IPS DF 6.9 (cell line): Measurements from ENCODE around the gene UVSSA.
"Not testable (repeated sequence)": the region's sequence is repeated elsewhere in the genome, so short reads cannot be mapped to it uniquely, and the experiment has no call there.

Experiments used
- DNase-seq: peaks from one replicate; pipeline ENCODE4 v3.0.0-alpha.2; 2013; ENCODE audit warnings: low read depth, low spot score
- H3K27ac ChIP-seq: one replicate; pipeline ENCODE4 v1.5.1; 2013; ENCODE audit warnings: low read length, control low read depth
- H3K27me3 ChIP-seq: 2 replicates; pipeline ENCODE4 v1.6.1; 2013; ENCODE audit warnings: mild to moderate bottlenecking, low read length; ENCODE audit not compliant: control insufficient read depth, insufficient read depth
- H3K36me3 ChIP-seq: 2 replicates; pipeline ENCODE4 v1.6.1; 2013; ENCODE audit warnings: low read length; ENCODE audit not compliant: control insufficient read depth, insufficient read depth
- H3K4me1 ChIP-seq: 2 replicates; pipeline ENCODE4 v1.6.1; 2013; ENCODE audit warnings: low read length; ENCODE audit not compliant: control insufficient read depth, insufficient read depth
- H3K4me3 ChIP-seq: 2 replicates; pipeline ENCODE4 v1.5.1; 2013; ENCODE audit warnings: mild to moderate bottlenecking, low read length
- H3K9me3 ChIP-seq: 2 replicates; pipeline ENCODE4 v1.6.1; 2013; ENCODE audit warnings: low read length, inconsistent platforms; ENCODE audit not compliant: control insufficient read depth, insufficient read depth
- WGBS: extraction: QIAGEN DNeasy Blood & Tissue Kit; methylation state at CpG from one replicate; pipeline ENCODE4 v1.1.7; 2013; ENCODE audit warnings: mixed read lengths, missing lambda C conversion rate; ENCODE audit not compliant: insufficient read length, insufficient coverage; 5-methylcytosine and 5-hydroxymethylcytosine counted together

UVSSA gene

DNA sequence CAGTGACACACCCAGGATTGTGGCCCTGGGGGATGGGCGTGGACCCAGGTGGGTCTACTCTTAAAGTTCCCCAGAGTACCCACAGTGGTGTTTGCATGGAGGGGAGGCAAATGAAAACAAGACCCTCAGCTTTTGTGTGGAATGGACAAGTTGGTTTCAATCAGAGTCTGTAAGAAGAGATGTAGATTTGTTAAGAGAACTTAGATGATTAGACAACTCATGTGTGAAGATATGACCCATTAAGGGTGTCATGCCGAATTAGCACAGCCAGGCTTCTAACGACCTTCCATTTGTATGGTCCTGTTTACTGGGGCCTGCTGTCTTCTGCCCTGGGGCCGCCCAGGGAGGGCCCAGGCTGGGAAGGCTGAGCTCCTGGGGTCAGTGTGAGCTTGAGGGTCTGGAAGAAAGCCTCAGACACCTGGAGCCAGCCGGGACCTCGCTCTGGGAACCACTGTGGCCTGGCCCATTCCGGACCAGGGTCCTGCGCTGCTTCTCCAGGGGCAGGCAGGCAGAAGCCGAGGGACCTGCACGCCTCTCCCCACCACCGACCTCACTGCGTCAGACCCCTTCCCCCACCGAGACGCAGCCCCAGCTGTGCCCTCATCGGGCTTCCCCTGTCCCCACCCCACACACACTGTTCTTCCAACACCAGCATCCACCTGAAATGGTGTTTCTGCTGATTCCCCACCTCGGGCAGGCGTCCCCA is 20.4 kb downstream of the UVSSA start:
- Histone ChIP-seq H3K4me1 (no peaks in the 10 kb centered on the region), H3K27me3 (no peaks in the 10 kb centered on the region), H3K36me3 (peaks cover 8% of the 10 kb centered on the region; the same call in 1 of the 2 replicates), H3K27ac (no peak overlapping the region), H3K4me3 (no peak overlapping the region), H3K9me3 (no peaks in the 10 kb centered on the region)
- WGBS = no CpG with 5 or more reads among the region's 17 CpGs
- no peak for DNase-seq

DNA sequence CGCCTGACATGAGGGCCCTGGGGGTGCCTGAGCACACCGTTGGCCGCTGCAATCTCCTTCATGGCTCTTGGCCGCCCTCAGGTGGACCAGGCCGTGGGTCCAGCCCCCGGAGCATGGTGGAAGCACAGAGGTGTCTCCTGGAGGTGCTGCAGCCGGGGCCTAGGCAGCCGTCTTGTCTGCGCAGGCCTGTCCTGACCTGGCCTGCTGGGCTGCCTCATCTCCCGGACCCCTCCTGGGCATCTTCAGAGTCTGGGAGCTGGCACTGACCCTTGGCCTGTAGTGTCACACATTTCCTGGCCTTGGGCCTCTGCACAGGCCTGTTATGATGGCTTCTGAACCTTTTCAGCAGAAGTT is 20.9 kb downstream of the UVSSA start:
- Histone ChIP-seq H3K27me3 (no peaks in the 10 kb centered on the region), H3K36me3 (peaks cover 11% of the 10 kb centered on the region; the same call in 1 of the 2 replicates), H3K27ac (no peak overlapping the region), H3K4me3 (no peak overlapping the region), H3K9me3 (no peaks in the 10 kb centered on the region), H3K4me1 (no peaks in the 10 kb centered on the region)
- no peak for DNase-seq
- no CpG with 5 or more reads among the region's 10 CpGs for WGBS

DNA sequence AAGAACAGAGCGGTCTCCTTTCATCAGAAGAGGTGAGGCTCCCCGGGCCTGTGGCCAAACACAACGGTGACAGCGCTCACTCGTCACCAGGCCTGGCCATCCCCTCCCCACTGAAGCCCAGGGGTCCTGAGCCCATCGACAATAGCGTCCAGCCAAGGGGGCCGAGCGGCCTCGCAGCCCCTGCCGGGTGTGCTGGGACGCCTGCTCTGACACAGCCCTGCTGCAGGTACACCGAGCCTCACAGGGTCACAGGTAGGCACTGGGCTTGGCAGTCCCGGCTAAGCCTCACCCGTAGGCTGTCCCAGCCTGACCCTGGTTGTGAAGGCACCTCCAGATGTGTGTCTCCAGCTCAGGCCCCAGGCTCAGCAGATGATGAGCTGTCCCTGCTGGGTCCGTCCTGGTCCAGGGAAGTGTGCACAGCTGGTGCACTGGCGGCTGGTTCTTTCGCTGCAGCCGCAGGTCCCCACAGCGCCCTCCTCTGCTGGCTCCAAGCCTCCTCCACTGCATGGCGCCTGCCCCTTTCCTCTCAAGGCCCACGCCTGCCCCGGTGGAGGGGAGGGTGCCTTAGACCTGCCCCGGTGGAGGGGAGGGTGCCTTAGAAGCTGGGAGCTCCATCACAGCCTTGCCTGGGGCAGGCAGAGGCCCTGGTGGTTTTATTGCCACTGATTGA is 21.5 kb downstream of the UVSSA start:
- no peak for DNase-seq
- no peaks in the 10 kb centered on the region for H3K9me3 ChIP-seq
- no peaks in the 10 kb centered on the region for H3K27me3 ChIP-seq
- no peaks in the 10 kb centered on the region for H3K4me1 ChIP-seq
- H3K27ac ChIP-seq = no peak overlapping the region
- no peak overlapping the region for H3K4me3 ChIP-seq
- WGBS = no CpG with 5 or more reads among the region's 24 CpGs
- peaks cover 11% of the 10 kb centered on the region; the same call in 1 of the 2 replicates for H3K36me3 ChIP-seq

DNA sequence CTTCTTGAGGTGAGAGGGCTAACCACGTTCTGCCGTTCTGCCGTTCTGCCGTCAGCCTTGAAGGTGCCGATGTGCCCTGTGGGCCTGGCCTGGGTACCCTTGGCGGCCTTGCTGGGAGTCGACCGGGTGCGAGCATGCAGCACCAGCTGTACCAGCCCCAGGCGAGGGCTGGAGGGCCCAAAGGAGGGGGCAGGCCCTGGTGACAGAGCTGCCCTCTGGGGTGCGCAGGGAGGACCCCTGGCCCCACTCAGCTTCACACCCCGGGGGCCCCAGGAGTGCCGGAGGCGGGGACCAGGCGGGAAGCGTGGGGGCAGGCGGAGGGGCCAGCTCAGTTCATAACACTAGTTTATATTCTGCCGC is 22.1 kb downstream of the UVSSA start:
- DNase-seq = no peak
- no CpG with 5 or more reads among the region's 18 CpGs for WGBS

DNA sequence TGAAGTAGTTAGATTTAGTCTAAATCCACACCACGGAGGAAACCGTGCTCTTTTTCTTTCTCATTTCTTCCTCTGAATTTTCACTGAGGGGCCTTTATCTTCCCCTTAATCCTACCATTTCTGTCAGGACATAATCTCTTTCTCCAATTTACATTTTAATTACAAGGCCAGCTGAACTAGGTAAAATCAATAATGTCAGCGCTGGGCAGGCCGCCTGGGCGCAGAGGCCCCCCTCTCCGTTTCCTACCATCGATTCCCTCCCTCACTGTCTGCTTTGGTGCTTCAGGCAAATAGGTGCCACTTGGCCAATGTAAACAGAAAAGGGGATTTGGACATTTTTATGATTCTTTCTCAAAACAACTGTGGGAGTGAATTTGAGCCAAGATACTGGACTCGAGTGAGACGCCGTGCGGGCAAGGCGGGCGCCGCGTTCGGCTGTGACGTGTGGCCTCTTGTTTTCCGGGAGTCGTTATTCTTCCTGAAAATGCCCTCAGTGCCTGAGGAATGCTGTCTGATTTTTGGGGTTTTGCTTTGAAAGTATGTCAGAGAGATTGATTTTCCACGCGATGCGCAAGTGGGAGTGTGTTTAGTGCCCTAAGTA is 22.6 kb downstream of the UVSSA start:
- Histone ChIP-seq H3K4me1 (no peaks in the 10 kb centered on the region), H3K27me3 (no peaks in the 10 kb centered on the region), H3K36me3 (peaks cover 11% of the 10 kb centered on the region; the same call in 1 of the 2 replicates), H3K27ac (no peak overlapping the region), H3K4me3 (no peak overlapping the region), H3K9me3 (no peaks in the 10 kb centered on the region)
- WGBS = no CpG with 5 or more reads among the region's 22 CpGs
- DNase-seq = no peak

More for the DNA sequence above, 22.1 kb downstream of the UVSSA start:
- H3K27me3 ChIP-seq = no peaks in the 10 kb centered on the region
- H3K4me3 ChIP-seq = no peak overlapping the region
- peaks cover 11% of the 10 kb centered on the region; the same call in 1 of the 2 replicates for H3K36me3 ChIP-seq
- no peaks in the 10 kb centered on the region for H3K9me3 ChIP-seq
- H3K4me1 ChIP-seq = no peaks in the 10 kb centered on the region
- no peak overlapping the region for H3K27ac ChIP-seq

DNA sequence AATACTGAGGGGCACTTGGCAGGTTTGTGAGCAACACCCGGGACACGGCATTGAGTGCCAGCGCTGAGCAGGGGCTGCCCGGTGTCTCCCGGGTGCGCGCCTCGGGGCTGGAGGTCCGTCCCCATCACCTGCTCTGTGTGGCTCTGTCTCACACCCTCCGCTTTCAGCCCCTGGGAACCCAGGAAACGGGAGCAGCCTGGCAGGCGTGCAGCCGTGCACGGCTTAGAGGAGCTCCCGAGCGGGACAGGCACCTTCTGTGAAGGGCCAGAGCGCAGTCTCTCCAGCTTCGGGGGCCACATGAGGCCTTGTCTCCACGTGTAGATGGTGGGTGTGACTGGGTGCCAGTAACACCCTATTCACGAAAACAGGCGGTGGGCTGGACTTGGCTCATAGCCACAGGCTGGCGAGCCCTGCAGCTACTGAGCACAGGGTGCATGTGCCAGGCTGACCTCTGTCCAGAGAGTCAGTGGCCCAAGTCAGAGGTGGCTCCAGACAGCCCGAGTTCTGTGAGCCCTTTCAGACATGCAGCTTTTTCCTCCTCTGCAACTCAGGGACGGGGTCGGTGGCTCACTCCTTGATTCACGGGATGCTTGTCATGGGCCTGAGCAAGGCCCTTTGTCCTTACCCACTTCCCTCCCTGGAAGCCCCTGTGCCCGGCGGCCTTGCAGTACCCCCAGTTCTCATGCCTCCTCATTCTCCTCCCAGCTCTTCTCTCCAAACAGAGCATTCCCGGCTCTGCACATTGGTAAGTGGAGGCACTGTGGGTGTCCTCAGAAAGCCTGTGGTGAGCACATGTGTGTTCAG is 23.5 kb downstream of the UVSSA start:
- H3K27me3 ChIP-seq = no peaks in the 10 kb centered on the region
- no CpG with 5 or more reads among the region's 29 CpGs for WGBS
- no peaks in the 10 kb centered on the region for H3K4me1 ChIP-seq
- H3K36me3 ChIP-seq = peaks cover 11% of the 10 kb centered on the region; the same call in 1 of the 2 replicates
- DNase-seq = no peak
- no peaks in the 10 kb centered on the region for H3K9me3 ChIP-seq
- no peak overlapping the region for H3K27ac ChIP-seq
- no peak overlapping the region for H3K4me3 ChIP-seq

DNA sequence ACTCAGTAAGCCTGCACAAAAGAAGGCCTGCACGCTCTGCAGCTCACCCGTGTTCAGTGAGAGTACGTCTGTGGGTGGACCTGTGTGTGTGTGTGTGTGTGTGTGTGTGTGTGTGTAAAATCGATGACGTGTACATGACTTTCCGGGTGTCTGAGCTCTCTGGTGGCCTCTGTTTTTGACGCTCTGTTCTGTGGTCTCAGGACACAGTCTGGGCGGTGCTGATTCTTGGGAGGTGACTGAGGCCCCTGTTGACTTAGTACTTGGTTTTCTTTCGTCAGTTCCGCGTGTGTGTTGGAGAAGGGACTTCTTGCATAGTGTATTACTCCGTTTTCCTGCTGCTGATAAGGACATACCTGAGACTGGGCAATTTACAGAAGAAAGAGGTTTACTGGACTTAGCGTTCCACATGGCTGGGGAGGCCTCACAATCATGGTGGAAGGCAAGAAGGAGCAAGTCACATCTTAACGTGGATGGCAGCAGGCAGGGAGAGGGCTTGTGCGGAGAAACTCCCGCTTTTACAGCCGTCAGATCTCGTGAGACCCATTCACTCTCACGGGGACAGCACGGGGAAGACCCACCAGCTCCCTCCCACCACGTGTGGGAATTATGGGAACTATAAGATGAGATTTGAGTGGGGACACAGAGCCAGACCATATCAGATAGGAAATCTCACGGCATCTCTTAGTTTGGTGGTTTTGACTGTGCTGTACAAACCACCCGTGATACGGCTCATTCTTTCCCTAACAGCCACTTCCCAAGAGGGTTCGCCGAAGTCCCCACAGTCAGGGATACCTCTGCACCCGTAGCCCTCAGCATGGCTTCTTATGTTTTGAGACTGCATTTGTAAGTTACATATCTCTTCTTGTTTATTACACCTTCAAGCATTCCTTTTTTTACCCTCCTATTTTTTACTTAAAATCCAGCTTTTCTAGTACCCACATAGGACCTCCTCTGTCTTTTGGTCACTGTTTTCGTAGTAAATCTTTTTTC is 24.5 kb downstream of the UVSSA start:
- no CpG with 5 or more reads among the region's 28 CpGs for WGBS
- Histone ChIP-seq H3K36me3 (peaks cover 12% of the 10 kb centered on the region; the same call in 1 of the 2 replicates), H3K27ac (no peak overlapping the region), H3K9me3 (no peaks in the 10 kb centered on the region), H3K27me3 (no peaks in the 10 kb centered on the region), H3K4me1 (no peaks in the 10 kb centered on the region), H3K4me3 (no peak overlapping the region)
- no peak for DNase-seq

DNA sequence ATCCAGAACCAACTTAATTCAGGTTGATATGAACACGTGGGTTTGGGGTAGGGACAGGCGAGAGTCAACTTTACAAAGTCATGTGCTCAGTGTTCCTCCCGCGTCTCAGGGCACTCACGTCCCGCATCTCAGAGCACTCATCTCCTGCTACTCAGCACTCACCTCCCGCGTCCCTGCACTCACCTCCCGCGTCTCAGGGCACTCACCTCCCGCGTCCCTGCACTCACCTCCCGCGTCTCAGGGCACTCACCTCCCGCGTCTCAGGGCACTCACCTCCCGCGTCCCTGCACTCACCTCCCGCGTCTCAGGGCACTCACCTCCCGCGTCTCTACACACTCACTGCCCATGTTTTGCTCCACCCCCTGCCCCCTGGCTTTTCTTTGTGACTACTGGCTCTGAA is 25.6 kb downstream of the UVSSA start:
- not testable (repeated sequence) for H3K9me3 ChIP-seq
- no CpG with 5 or more reads among the region's 22 CpGs for WGBS

DNA sequence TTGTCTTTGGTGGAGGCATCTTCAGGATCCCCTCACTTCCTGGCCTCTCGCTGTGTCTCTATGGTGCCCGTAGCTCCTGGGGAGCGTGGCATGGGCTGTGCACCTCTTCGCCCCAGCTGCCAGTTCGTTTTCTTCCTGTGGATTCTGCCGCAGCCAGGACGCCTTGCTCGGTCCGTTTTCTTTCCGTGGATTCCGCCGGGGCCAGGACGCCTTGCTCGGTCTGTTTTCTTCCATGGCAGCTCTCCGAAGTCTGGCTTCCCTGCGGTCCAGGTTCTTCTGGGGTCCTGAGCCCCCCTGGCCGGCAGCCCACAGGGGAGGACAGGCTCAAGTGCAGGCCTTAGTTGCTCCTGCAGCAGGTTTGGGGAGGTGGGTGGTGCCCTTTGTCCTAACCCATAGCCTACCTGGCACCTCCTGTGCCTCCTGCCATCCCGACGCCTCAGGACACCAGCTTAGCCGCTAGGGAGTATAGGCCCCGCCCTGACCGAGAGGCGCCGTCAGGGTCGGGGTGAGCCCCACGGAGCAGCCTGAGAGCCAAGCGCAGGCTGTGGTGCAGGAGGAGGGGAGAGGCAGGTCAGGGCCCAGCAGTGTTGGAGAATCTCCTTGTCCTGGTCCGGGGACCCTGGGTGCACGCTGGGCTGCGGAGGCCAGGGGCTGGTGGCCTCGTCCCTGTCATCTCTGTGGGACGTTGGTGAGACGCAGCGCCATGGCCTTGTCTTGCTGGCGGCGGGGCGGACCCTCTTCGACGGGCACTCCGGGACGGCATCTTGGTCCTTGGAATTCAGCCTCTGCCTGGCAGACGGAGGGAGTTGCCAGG is 27.1 kb downstream of the UVSSA start:
- no peak overlapping the region for H3K27ac ChIP-seq
- peaks cover 7% of the 10 kb centered on the region; the same call in 1 of the 2 replicates for H3K36me3 ChIP-seq
- no peaks in the 10 kb centered on the region for H3K27me3 ChIP-seq
- no peaks in the 10 kb centered on the region for H3K9me3 ChIP-seq
- H3K4me1 ChIP-seq = no peaks in the 10 kb centered on the region
- no CpG with 5 or more reads among the region's 42 CpGs for WGBS
- H3K4me3 ChIP-seq = no peak overlapping the region
- no peak for DNase-seq

More for the DNA sequence above, 25.6 kb downstream of the UVSSA start:
- not testable (repeated sequence) for H3K4me3 ChIP-seq, H3K4me1 ChIP-seq, H3K27ac ChIP-seq, DNase-seq, H3K27me3 ChIP-seq
- peaks cover 15% of the 10 kb centered on the region; the same call in 1 of the 2 replicates for H3K36me3 ChIP-seq
